ENCODE results near the gene PARD3.

DNA sequence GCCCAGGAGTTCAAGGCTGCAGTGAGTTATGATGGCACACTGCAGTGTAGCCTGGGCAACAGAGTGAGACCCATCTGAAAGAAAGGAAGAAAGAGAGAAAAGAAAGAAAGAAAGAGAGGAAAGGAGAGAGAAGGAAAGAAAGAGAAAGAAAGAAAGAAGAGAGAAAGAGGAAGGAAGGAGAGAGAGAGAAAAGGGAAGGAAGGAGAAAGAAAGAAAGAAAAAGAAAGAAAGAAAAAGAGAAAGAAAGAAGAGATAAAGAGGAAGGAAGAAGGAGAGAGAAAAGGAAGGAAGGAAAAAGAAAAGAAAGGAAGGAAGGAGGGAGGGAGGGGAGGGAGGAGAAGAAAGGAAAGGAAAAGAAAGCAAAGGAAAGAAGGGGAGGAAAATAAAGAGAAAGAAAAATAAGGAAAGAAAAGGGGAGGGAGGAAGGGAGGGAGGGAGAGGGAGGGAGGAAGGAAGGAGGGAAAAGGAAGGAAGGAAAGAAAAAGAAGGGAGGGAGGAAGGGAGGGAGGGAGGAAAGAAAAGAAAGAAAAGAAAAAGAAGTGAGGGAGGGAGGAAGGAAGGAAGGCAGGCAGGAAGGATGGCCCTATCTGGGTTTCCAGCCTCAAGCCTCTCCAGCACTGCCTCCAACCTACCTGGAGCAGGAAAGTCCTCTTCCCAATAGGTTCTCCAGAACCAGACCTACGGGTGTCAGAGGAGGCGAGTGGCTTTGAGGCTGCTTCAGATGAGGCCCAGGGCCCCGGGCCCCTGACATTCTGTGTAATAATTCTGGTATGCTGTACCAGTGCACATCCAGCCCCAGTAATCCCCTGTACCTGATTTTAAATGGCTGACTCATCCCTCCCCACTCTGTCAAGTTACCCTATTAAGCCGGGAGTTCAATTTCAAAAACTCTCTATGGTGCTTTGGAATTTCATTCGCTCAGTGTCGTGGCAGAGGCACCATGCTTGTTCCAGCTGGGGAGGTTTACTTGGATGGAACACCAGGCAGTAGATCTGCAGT lies 6.8 kb upstream of the PARD3 start:
- TF ChIP-seq, protein P1, sequence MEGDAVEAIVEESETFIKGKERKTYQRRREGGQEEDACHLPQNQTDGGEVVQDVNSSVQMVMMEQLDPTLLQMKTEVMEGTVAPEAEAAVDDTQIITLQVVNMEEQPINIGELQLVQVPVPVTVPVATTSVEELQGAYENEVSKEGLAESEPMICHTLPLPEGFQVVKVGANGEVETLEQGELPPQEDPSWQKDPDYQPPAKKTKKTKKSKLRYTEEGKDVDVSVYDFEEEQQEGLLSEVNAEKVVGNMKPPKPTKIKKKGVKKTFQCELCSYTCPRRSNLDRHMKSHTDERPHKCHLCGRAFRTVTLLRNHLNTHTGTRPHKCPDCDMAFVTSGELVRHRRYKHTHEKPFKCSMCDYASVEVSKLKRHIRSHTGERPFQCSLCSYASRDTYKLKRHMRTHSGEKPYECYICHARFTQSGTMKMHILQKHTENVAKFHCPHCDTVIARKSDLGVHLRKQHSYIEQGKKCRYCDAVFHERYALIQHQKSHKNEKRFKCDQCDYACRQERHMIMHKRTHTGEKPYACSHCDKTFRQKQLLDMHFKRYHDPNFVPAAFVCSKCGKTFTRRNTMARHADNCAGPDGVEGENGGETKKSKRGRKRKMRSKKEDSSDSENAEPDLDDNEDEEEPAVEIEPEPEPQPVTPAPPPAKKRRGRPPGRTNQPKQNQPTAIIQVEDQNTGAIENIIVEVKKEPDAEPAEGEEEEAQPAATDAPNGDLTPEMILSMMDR (IDR thresholded peaks at IDR 0.05; ENCODE audit: poor library complexity, severe bottlenecking) = no peak
- no peak for TF ChIP-seq EP300 (conservative IDR thresholded peaks at IDR 0.05; ENCODE audit: poor library complexity, severe bottlenecking)
